Measurements from ENCODE around the gene EPN1. TPM values are rescaled to one million over a fixed set of nuclear protein-coding genes. Genes with fewer than 3 reads are reported as not detected.

The EPN1 gene
- total and polyA plus RNA-seq, 2 donors from 2014 or later, result 138 to 145 TPM

- Histone ChIP-seq H3K9me3 (ENCODE audit: control insufficient read depth in 2 of 3, insufficient read depth in 1 of 3, low read length in 3 of 3) (no peaks in the 10 kb centered on the region), H3K9ac (ENCODE audit: low read length in 3 of 3) (no peak overlapping the region), H3K4me1 (ENCODE audit: control insufficient read depth in 2 of 3, insufficient read depth in 2 of 3, low read depth in 1 of 3, low read length in 3 of 3) (peaks cover 0 to 70% (median 64%) of the 10 kb centered on the region in 3 donors), H3K27me3 (ENCODE audit: control insufficient read depth, insufficient read depth, low read length) (no peaks in the 10 kb centered on the region), H3K27ac (ENCODE audit: low read depth in 2 of 2, low read length in 2 of 2) (no peak overlapping the region), H3K36me3 (ENCODE audit: control insufficient read depth in 2 of 3, insufficient read depth in 3 of 3, low read length in 3 of 3) (peaks cover 2 to 17% (median 15%) of the 10 kb centered on the region in 3 donors), H3K4me3 (ENCODE audit: low read length in 3 of 3) (no peak overlapping the region)
- DNase-seq (peak in 1 of 5 donors; percentile 70), FAIRE-seq (no peak)
- TF ChIP-seq CTCF (IDR thresholded peaks at IDR 0.05; ENCODE audit: borderline replicate concordance, extremely low read depth, insufficient read depth), result no peak
- intact Hi-C loops (cut with DNase I), result no loop called here
These were observed 4.6 kb downstream of the EPN1 start for GRCh38 chr19:55679343-55680257.

DNA sequence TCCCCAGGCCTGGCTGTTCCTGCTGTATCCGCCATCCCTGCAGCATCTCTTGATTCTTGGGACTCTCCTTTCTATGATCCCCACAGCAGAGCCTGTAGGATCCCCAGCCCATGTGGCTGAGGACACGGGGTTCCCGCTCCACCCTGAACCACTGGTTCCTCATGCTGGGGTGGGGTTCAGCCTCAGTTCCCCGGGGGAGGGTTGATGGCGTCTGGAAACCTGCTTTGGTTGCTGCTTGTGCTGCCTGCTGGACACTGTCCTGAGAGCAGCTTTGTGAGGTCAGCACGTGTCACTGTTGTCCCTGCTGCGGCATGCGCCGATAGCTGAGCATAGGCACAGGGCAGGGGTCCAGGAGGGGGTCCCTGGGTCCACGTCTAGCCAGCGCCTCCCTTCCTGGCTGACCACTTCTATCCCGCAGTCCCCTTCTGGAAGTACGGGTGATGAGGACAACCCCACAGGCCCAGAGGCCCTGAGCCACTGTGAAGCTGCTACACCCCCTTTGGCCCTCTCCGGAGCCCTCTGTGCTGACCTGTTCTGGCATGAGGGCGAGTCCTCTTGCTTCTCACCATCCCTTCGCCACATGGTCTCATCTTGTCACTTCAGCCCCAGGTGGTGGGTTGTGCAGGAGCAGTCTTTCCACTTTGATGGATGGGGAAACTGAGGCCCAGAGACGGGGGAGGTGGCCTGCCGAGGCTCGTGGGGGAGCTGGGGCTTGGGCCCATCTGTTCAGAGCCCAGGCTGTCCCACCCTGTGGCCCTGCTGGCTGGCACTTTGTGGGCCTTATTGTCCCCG is 5.5 kb downstream of the EPN1 start:
- intact Hi-C loops (cut with DNase I), result no loop called here
- no peak overlapping the region for H3K9ac ChIP-seq (ENCODE audit: low read length in 3 of 3)
- peak overlapping the region in 1 of 2 donors; percentile 9 for H3K27ac ChIP-seq (ENCODE audit: low read depth in 2 of 2, low read length in 2 of 2)
- H3K4me3 ChIP-seq (ENCODE audit: low read length in 3 of 3), result no peak overlapping the region
- no peak for TF ChIP-seq CTCF (IDR thresholded peaks at IDR 0.05; ENCODE audit: borderline replicate concordance, extremely low read depth, insufficient read depth)
- H3K9me3 ChIP-seq (ENCODE audit: control insufficient read depth in 2 of 3, insufficient read depth in 1 of 3, low read length in 3 of 3), result no peaks in the 10 kb centered on the region
- H3K36me3 ChIP-seq (ENCODE audit: control insufficient read depth in 2 of 3, insufficient read depth in 3 of 3, low read length in 3 of 3), result peaks cover 2 to 22% (median 18%) of the 10 kb centered on the region in 3 donors
- peak in 1 of 5 donors; percentile 66 for DNase-seq
- FAIRE-seq, result no peak
- H3K27me3 ChIP-seq (ENCODE audit: control insufficient read depth, insufficient read depth, low read length), result no peaks in the 10 kb centered on the region
- H3K4me1 ChIP-seq (ENCODE audit: control insufficient read depth in 2 of 3, insufficient read depth in 2 of 3, low read depth in 1 of 3, low read length in 3 of 3), result peaks cover 0 to 79% (median 74%) of the 10 kb centered on the region in 3 donors

- Histone ChIP-seq H3K9ac (ENCODE audit: low read length in 3 of 3) (no peak overlapping the region), H3K9me3 (ENCODE audit: control insufficient read depth in 2 of 3, insufficient read depth in 1 of 3, low read length in 3 of 3) (no peaks in the 10 kb centered on the region), H3K27me3 (ENCODE audit: control insufficient read depth, insufficient read depth, low read length) (no peaks in the 10 kb centered on the region), H3K4me3 (ENCODE audit: low read length in 3 of 3) (no peak overlapping the region), H3K27ac (ENCODE audit: low read depth in 2 of 2, low read length in 2 of 2) (peak overlapping the region in 1 of 2 donors; percentile 9), H3K36me3 (ENCODE audit: control insufficient read depth in 2 of 3, insufficient read depth in 3 of 3, low read length in 3 of 3) (peaks cover 2 to 29% (median 23%) of the 10 kb centered on the region in 3 donors), H3K4me1 (ENCODE audit: control insufficient read depth in 2 of 3, insufficient read depth in 2 of 3, low read depth in 1 of 3, low read length in 3 of 3) (peaks cover 0 to 81% (median 72%) of the 10 kb centered on the region in 3 donors)
- intact Hi-C loops (cut with DNase I), result no loop called here
- TF ChIP-seq CTCF (IDR thresholded peaks at IDR 0.05; ENCODE audit: borderline replicate concordance, extremely low read depth, insufficient read depth), result no peak
- FAIRE-seq (no peak), DNase-seq (peak in 3 of 5 donors; percentile 26 to 60 (median 37))
These were observed 6.4 kb downstream of the EPN1 start for GRCh38 chr19:55681131-55682092.
